GM21576 (cell line): ENCODE data around the gene CEP250.
"Not testable (repeated sequence)": the region's sequence is repeated elsewhere in the genome, so short reads cannot be mapped to it uniquely, and the experiment has no call there.

Source experiments
- ATAC-seq: cut with Tn5 transposase; IDR thresholded peaks from one replicate; pipeline ENCODE4 v1.9.1; 2021; ENCODE audit warnings: mild to moderate bottlenecking, moderate library complexity; ENCODE audit not compliant: unreplicated experiment

Gene CEP250

DNA sequence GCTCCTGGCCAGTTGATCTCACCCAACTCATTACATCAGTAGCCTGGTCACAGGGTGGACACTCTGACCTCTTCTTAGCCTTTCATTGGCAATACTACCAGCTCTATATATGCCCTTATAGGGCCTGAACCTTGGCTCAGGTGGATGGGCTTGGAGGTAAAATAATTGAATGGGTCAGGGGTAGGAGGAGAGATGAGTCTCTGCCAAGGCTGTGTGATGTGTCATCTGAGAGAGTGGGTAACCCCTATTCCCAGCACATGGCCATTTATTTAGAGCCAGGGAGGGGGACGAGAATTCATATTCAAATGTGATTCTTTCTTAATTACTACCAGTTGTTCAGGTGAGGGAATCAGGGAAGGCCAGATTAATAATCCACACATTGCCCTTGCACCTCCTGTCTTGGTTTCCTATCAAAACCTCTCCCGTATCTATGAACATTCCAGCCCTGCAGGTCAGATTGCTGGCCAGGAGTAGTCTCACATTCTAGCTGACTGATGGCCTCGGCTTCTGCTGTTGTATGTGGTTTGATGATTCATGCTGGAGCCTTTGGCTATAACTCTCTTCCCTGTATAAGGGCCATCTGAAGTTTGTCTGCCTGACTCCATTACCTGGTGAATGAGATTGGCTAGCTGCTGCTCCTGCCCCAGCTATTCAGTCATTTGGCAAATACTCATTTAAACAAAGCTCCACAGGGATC lies 60.7 kb downstream of the CEP250 start:
- no peak for ATAC-seq

DNA sequence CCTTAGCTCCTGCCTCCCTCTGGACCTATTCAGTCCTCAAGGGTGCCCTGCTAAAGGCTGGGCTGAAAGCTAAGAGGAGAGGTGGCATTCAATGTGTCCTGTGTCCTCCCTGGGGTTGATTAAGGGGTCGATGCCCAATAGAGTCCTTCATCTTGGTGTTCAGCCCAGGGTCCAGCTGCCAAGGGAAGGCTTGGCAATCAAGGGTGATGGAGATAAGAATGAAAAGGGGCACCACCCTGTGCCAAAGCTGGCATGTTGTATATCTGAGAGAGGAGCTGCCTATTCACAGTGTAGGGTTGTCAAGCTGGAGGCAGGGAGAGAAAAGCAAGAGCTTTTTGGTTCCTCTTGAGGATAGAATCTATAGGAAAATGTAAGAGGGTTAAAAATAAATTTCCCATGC lies 61.7 kb downstream of the CEP250 start:
- ATAC-seq = no peak

DNA sequence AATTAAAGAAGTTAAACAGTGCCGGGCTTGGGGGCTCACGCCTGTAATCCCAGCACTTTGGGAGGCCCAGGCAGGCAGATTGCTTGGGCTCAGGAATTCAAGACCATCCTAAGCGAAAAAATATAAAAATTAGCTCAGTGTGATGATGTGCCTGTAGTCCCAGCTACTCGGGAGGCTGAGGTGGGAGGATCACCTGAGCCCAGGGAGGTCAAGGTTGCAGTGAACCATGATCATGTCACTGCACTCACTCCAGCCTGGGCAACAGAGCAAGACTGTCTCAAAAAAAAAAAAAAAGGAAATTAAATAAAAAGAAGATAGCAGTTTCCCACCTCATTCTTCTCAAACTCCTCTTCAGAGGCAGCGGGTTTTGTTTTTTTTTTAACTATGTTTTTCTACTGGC lies 62.4 kb downstream of the CEP250 start:
- not testable (repeated sequence) for ATAC-seq

DNA sequence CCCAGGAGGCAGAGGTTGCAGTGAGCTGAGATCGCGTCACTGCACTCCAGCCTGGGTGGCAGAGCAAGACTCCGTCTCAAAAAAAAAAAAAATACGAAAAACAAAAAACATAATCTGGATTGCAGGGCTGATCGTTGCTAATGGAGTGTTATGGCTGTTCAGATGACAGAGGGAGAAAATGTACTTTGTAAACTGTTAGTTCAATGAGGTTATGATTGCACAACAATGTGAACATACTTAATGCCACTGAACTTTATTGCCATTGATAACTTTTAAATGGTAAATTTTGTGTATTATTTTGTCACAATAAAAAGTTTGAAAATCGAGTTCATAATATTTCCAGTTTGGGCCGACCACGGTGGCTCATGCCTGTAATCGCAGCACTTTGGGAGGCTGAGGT lies 63.6 kb downstream of the CEP250 start:
- no peak for ATAC-seq

DNA sequence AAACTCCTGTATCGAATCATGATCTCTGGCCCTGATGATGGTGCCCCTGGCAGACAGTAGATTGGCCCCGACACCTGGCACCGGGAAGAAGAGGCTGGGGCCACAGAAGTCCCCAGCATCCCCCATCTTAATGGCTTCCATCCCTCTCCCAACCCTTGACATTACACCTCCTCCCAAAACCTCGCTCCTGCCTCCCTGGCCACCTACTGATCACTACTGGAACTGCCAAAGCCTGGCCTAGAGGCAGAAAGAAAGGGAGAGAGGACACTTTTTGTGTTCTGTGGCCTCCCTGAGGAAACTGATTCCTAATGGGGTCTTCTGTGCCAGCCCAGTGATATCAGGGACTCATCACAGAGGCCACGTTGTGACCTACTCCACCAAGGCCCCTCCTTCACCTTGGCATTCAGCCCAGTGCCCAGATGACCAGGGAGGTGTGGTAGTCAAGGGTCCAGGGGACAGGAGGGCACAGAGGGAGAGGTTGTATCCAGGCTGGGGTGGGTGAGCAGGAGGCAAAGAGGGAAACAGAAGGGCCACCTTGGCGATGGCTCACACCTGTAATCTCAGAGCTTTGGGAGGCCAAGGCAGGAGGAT lies 68.0 kb downstream of the CEP250 start:
- ATAC-seq = no peak

DNA sequence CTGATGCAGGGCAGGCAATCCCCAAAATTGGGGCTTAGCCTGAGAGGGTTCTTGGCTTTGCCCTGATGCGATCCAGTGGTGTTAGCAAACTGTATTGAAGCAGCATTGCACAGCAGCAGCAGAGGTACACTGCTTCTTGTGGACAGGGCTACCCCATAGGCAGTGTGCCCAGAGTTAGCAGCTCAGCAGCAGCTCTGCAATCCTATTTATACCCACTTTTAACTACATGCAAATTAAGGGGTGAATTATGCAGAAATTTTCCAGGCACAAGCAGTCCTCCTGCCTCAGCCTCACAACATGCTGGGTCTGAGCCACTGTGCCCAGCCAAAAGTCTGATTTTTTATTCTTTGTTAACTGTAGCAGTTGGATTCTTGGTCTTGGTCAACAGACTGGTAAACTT lies 70.2 kb downstream of the CEP250 start:
- no peak for ATAC-seq

DNA sequence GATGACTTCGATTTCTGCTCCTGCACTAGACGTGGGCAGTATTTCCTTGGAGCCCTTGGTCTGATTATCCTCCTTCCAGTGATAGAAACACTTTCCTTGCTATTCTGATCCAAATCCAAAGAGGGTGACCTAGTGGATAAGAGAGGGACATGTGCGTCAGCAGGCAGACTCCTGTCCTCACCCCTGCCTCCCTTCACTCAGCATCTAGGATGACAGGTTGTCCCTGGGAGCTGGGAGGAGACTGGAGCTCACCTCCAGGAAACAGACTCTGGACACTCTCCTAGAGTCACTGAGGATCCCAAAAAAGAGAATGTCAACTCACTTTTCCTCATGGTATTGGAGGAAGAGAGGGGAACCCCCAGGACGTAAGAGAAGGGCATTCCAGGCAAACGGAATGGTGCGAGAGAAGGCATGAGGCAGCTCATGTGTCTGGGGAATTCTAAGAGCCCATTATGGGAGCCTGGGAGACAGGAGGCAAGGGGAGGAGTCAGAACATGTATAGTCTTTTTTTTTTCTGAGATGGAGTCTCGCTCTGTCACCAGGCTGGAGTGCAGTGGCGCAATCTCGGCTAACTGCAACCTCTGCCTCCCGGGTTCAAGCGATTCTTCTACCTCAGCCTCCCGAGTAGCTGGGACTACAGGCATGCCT lies 71.8 kb downstream of the CEP250 start:
- no peak for ATAC-seq

DNA sequence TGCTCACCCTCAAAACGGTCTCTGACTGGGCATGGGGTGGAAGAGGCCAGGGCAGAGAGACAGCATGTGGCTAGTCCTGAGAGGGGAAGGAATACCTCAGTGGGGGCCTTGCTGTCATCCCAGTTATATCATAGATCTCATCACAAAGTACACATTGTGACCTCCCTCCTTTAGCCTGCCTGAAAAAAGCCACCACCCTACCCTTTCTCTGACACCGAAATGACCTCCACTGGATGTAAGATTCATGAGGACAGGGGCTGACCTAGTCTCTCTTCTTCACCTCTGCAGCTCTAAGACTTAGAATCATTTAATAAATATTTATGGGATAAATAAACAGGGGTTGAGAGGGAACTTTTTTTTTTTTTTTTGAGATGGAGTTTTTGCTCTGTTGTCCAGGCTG lies 74.2 kb downstream of the CEP250 start, which contains the start of gene C20orf173:
Gene C20orf173 (minus strand): TSS at position 101 of the 400 bp plus-strand sequence. CDS start 279 bp downstream, outside the sequence.
- ATAC-seq = no peak

DNA sequence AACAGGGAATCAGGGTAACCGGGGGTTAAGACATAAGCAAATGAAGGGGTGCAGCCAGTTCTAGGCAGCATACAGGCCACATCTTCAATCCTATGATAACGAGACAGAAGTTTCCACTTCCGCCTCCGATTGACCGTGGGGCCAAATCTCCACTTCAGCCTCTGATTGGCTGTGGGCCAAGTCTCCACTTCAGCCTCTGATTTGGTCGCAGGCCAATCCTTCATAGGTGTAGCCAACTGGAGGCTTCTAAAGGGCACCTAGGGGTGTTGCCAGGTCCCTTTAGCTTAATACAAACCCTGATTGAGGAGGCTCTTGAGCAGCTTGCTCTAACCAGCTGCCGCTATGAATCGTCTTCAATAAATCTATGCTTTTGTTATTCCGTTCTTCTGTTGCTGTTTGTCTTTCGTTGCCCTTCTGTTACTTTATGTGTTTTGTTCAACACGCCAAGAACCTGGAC lies 84.4 kb downstream of the CEP250 start:
- no peak for ATAC-seq

DNA sequence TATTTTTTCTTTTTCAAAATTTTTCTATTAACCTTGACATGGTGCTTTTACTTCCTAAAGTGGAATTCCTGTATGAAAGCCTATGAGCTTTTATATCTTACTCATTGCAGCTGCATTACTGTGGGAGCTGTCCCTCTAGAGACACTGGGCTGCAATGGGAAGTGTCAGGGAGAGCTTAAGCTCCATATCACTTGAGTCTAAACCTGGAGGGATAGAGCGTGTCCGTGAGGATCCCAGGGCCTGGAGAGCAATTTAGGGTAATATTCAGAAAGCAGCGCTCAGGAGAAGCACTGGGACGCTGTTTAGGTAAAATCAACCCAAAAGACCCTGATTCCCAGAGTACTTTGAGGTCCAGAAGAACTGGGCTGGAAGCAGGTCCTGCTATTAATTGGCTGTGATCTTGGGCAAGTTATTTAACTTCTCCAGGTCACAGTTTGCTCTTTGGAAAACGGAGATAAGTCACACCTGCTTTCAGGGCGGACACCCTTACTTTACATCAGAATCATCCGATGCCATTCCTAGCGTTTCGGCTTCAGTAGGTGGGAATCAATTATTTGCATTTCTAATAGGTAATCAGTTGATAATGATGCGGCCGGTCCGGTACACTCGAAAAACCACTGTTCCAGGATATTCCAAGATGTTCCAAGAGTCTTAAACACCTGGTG lies 85.9 kb downstream of the CEP250 start:
- no peak for ATAC-seq

DNA sequence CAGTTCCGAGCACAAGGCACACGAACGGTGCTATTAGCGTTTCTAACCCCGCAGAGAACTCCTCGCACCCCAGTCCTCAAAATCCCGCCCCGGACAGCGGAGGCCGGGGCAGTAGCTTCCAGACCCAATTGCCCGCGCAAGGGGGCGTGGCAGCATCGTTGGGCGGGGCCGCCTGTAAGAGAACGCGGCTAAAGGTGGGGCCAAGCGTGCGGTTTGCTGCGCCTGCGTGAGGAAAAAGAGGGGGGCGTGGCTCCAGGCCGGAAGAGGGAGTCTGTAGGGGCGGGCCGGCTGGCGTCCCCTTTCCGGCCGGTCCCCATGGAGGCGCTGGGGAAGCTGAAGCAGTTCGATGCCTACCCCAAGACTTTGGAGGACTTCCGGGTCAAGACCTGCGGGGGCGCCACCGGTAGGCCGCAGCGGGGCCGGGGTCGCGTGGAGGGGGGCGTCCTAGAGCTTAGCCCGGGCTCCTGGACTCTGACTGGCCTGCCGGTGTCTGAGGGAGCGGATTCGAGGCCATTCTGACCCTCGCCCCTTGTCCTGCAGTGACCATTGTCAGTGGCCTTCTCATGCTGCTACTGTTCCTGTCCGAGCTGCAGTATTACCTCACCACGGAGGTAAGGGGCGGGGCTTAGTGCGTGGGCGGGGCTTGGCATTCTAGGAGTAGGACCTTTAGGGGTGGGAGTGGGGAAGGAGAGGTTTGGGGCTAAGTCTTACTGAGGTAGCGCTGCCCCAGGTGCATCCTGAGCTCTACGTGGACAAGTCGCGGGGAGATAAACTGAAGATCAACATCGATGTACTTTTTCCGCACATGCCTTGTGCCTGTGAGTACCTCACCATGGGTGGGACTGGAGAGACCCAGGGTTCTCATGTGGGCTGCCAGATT lies 86.6 kb downstream of the CEP250 start, which contains the start of gene ERGIC3:
Gene ERGIC3 (plus strand): TSS at position 296 of the 880 bp plus-strand sequence. CDS start 20 bp downstream, at position 316.
- peak; percentile 88 for ATAC-seq

DNA sequence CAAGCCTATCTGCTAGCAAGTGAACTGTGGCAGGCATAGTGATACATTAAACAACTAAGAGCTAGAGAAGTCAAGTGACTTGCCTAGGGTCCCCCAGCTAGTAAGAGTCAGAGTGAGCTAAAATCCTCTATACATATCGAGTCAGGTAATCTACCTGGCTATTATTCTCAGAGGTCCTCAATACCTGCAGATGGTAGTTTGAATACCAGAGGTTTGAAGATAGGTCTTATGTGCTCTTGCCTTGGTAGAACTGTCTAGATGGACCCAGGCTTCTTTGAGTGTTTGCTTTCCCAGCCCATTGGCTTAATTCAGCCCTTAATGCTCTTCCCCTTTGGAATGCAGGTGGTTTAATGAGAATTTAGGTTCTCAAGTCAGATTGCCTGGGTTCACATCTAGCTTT lies 87.6 kb downstream of the CEP250 start:
- ATAC-seq = no peak

DNA sequence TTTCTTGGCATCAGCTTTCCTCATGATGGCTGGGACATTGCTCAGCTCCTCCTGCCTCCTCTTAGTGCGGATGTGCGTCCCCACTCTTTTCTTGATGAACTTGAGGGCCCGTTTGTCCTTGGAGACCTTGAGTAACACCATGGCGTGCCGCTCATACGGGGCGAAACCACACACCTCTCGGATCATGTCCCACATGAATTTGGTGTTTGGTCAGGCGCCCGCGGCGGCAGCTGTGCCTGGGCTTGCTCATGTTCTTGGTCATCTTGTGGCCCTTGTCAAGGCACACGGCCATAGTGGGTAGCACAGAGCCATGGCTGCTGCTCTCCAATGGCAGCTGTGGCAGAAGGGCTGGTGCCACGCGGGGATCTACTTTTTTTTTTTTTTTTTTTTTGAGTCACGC lies 89.0 kb downstream of the CEP250 start:
- ATAC-seq = no peak

DNA sequence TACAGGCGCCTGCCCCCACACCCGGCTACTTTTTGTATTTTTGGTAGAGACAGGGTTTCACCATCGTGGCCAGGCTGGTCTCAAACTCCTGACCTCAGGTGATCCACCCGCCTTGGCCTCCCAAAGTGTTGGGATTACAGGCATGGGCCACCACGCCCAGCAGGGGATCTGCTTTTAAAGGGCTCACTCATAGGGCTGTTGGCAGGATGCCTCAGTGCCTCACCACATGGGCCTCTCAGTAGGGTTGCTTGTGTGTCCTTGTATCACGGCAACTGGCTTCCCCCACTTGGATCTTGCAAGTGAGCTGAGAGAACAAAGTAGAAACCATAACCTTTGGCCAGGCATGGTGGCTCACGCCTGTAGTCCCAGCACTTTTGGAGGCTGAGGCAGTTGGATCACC lies 89.5 kb downstream of the CEP250 start:
- not testable (repeated sequence) for ATAC-seq

DNA sequence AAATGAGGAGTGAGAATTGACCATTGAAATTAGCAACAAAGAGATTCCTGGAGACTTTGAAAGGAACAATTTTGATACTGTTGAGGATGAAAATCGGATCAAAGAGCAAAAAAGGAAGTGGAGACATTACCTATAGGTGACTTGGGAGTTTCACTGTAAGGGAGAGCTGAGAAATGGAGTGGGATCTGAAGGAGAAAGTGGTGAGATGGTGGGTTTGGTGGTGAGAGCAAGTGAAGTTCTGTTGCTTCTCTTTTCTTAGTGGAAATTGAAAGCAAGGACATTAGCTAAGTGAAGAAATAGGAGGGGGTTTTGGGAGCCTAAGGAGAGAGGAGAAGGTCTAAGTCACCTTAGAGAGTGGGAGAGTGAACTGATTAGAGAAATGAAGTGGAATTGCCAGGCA lies 90.7 kb downstream of the CEP250 start:
- ATAC-seq = no peak

DNA sequence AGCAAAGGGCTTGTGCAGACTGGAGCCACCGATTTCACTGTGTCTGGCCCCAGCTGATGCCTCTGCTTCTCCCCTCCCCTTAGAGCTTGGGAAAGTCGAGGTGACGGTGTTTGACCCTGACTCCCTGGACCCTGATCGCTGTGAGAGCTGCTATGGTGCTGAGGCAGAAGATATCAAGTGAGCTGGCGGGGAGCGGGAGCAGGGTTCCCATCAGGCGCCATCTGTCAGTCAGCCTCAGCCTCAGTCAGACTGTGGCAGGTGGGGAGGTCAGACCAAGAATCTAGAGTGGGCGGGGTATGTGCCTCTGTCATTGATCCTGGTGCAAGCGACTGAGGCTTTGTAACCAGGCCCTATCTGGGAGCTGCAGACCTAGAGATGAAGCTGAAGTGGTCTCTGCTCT lies 91.9 kb downstream of the CEP250 start:
- ATAC-seq = no peak

DNA sequence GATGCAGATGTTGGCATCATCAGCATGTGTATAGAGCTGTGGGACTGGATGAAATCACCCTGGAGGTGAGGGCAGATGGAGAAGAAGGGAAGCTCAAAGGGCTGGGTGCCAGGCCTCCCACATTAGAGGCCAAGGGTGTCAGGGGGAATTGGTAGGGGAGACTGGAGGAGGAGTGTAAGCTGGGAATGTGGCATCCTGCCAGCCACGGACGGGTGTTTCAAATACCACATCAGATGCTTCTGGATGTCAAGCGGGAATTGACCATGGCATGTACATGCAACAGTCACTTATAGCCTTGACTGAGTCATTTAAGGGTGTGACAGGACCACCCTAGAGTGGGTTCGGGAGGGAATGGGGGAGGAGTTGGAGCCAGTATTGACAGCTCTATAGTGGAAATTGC lies 96.1 kb downstream of the CEP250 start:
- no peak for ATAC-seq

DNA sequence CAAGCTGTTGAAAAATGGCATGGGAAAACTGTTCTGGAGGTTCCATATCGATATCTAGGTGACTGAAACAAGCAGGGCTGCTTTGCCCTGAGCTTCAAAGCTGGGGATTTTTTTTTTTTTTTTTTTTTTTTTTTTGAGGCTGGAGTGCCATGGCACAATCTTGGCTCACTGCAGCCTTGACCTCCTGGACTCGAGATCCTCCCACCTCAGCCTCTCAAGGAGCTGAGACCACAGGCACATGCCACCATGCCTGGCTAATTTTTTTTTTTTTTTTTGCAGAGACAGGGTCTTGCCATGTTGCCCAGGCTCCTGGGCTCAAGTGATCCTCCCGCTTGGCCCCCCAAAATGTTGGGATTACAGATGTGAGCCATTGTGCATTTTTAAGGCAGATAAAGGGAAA lies 97.5 kb downstream of the CEP250 start:
- ATAC-seq = no peak

DNA sequence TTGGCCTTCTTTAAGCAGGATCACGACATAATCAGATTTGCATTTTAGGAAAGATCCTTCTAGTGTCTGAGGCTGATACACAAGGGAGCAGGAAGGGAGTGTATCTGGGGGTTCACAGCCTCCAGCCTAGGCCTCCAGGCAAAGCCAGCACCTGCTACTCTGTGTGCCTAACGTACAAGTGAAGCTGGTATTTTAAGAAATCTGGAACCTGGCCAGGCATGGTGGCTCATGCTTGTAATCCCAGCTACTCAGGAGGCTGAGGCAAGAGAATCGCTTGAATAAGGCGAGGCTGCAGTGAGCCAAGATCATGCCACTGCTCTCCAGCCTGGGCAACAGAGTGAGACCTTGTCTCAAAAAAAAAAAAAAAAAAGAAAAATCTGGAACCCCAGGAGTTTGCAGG lies 100.1 kb downstream of the CEP250 start:
- not testable (repeated sequence) for ATAC-seq

DNA sequence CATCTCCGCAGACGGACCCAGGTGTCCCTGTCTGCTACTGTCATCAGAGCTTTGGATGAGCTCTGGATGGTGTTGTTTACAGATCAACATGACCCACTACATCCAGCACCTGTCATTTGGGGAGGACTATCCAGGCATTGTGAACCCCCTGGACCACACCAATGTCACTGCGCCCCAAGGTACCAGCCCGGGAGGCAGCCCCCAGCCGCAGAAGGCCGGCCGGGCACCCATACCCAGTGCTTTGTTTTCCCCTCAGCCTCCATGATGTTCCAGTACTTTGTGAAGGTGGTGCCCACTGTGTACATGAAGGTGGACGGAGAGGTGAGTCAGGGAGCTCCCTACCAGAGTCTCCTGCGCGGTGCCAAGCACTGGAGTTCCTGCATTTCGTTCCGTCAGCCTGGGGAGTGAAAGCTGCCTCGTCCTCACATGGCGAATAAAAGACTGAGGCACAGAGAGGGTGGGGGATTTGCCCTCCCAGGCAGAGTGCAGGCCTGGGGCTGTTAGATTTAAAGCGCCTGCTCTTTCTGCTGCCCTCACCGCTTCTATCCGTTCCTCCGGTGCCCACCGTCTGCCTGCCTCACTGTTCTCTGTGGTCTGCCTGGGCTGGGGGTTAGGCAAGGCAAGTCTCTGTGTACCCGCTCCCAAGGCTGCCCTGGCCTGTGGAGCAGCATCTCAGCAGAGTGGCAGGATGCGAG lies 100.7 kb downstream of the CEP250 start:
- no peak for ATAC-seq
